ENCODE measurements around the gene TOMM20.
A peak's percentile ranks its signal among the peaks of the same experiment; 100 is the strongest.
"Not testable (repeated sequence)": the region's sequence is repeated elsewhere in the genome, so short reads cannot be mapped to it uniquely, and the experiment has no call there.

The TOMM20 gene

GRCh38 chr1:235128456-235129328 is at the start of gene TOMM20:
Gene TOMM20 (minus strand): TSS chr1:235128837. CDS start chr1:235128715, 122 bp downstream.
- peak; percentile 98 for DNase-seq

GRCh38 chr1:235176486-235176885 is 47.8 kb upstream of the TOMM20 start:
- DNase-seq: no peak

- no peak for DNase-seq
Measured at GRCh38 chr1:235169986-235170385, 41.3 kb upstream of the TOMM20 start.

GRCh38 chr1:235168375-235168774 is 39.7 kb upstream of the TOMM20 start:
- no peak for DNase-seq

- no peak for DNase-seq
Measured at GRCh38 chr1:235161685-235162327, 33.2 kb upstream of the TOMM20 start.

- peak; percentile 97 for DNase-seq
Measured at GRCh38 chr1:235160957-235161684, 32.5 kb upstream of the TOMM20 start, which contains the start of gene RBM34. Gene RBM34 (minus strand): TSS chr1:235161250. CDS start chr1:235161226, 24 bp downstream.

GRCh38 chr1:235160383-235160956 is 31.8 kb upstream of the TOMM20 start:
- no peak for DNase-seq

GRCh38 chr1:235159930-235160329 is 31.3 kb upstream of the TOMM20 start:
- DNase-seq: not testable (repeated sequence)

- DNase-seq: not testable (repeated sequence)
Measured at GRCh38 chr1:235159284-235159683, 30.6 kb upstream of the TOMM20 start.

- no peak for DNase-seq
Measured at GRCh38 chr1:235158680-235159079, 30.0 kb upstream of the TOMM20 start.

- no peak for DNase-seq
Measured at GRCh38 chr1:235157150-235157549, 28.5 kb upstream of the TOMM20 start.

GRCh38 chr1:235156740-235157139 is 28.1 kb upstream of the TOMM20 start:
- no peak for DNase-seq

- DNase-seq: no peak
Measured at GRCh38 chr1:235156265-235156664, 27.6 kb upstream of the TOMM20 start.

- no peak for DNase-seq
Measured at GRCh38 chr1:235152235-235152634, 23.6 kb upstream of the TOMM20 start.

- no peak for DNase-seq
Measured at GRCh38 chr1:235151033-235151432, 22.4 kb upstream of the TOMM20 start.

GRCh38 chr1:235149824-235150223 is 21.2 kb upstream of the TOMM20 start:
- no peak for DNase-seq

GRCh38 chr1:235147269-235147668 is 18.6 kb upstream of the TOMM20 start:
- no peak for DNase-seq

GRCh38 chr1:235145639-235146038 is 17.0 kb upstream of the TOMM20 start:
- no peak for DNase-seq

GRCh38 chr1:235142991-235143390 is 14.4 kb upstream of the TOMM20 start:
- no peak for DNase-seq

GRCh38 chr1:235139315-235139714 is 10.7 kb upstream of the TOMM20 start:
- no peak for DNase-seq

GRCh38 chr1:235138821-235139220 is 10.2 kb upstream of the TOMM20 start:
- no peak for DNase-seq

GRCh38 chr1:235136111-235136510 is 7.5 kb upstream of the TOMM20 start:
- no peak for DNase-seq

GRCh38 chr1:235134171-235134570 is 5.5 kb upstream of the TOMM20 start:
- no peak for DNase-seq

All from retina (tissue), 1 donor.